Subcutaneous abdominal adipose tissue (tissue), 5 donors: Measurements from ENCODE around the gene KCNB1.

Experiments used
- H3K27ac ChIP-seq: one replicate; pipeline ENCODE4 v1.7.0; 2013; ENCODE audit warnings: low read depth, mild to moderate bottlenecking, inconsistent platforms, low read length, moderate library complexity
- H3K27me3 ChIP-seq, 5 donors: one replicate each; pipeline ENCODE4 v1.7.0; 2013; ENCODE audit warnings: low read length in 5 of 5, inconsistent platforms in 1 of 5; ENCODE audit not compliant: control insufficient read depth in 5 of 5, insufficient read depth in 4 of 5
- H3K36me3 ChIP-seq, 5 donors: one replicate each; pipeline ENCODE4 v1.7.0; 2013; ENCODE audit warnings: low read length in 5 of 5; ENCODE audit not compliant: control insufficient read depth in 5 of 5, insufficient read depth in 5 of 5
- H3K4me1 ChIP-seq, 5 donors: one replicate each; pipeline ENCODE4 v1.7.0; 2013; ENCODE audit warnings: low read length in 5 of 5, mild to moderate bottlenecking in 3 of 5, moderate library complexity in 1 of 5; ENCODE audit not compliant: control insufficient read depth in 5 of 5, insufficient read depth in 5 of 5
- H3K4me3 ChIP-seq, 5 donors: one replicate each; pipeline ENCODE4 v1.7.0; 2013; ENCODE audit warnings: low read length in 5 of 5, low read depth in 1 of 5
- H3K9ac ChIP-seq, 5 donors: one replicate each; pipeline ENCODE4 v1.7.0; 2013; ENCODE audit warnings: low read length in 5 of 5, mild to moderate bottlenecking in 4 of 5, moderate library complexity in 3 of 5
- H3K9me3 ChIP-seq, 5 donors: one replicate each; pipeline ENCODE4 v1.7.0; 2013; ENCODE audit warnings: low read length in 5 of 5; ENCODE audit not compliant: control insufficient read depth in 5 of 5
- donor health status: healthy.
- donor health status: healthy.
- donor health status: healthy.
- donor health status: healthy.
- donor health status: healthy.

KCNB1 gene

DNA sequence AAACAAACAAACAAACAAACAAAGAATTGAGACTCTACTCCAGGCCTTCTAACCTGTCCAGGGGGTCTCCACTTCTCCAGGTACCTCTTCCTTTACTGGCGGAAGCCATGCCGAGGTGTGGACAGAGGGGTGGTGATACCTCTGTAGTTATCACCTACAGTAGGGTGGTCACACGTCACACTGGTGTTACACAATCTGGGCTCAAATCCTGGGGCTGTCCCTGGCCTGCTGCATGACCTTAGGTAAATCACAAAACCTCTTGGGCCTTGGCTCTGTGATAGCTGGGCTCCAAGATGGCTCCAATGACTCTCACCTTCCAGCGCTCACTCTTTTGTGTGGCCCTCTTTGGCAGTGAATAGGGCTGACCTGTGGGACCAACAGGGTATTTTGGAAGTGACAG is 127.8 kb downstream of the KCNB1 start:
- Histone ChIP-seq H3K4me3 (no peak overlapping the region), H3K27ac (no peak overlapping the region), H3K9me3 (no peaks in the 10 kb centered on the region), H3K36me3 (no peaks in the 10 kb centered on the region), H3K9ac (no peak overlapping the region), H3K27me3 (no peaks in the 10 kb centered on the region), H3K4me1 (peaks cover 0 to 17% (median 0%) of the 10 kb centered on the region in 5 donors)

DNA sequence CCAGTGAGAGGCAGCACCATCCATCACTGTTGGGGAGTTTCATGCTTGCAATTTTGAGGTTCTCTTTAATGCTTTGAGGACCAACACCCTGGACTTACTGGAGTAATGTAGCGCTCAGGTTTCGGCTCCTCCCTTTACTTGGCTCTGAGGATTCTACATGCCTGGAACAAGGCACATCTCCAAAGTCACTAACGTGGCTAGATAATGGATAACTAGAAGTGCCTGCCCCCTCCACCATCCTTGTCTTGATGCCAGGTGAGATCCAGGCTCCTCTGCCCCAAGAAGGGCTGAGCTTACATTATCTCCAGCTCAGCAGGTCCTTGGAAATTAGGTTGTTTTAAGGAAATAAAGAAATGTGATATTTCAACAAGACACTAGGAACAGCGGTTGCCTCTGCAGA is 129.1 kb downstream of the KCNB1 start:
- H3K27ac ChIP-seq: no peak overlapping the region
- H3K36me3 ChIP-seq: no peaks in the 10 kb centered on the region
- H3K27me3 ChIP-seq: no peaks in the 10 kb centered on the region
- no peak overlapping the region for H3K9ac ChIP-seq
- H3K9me3 ChIP-seq: no peaks in the 10 kb centered on the region
- peaks cover 0 to 17% (median 0%) of the 10 kb centered on the region in 5 donors for H3K4me1 ChIP-seq
- H3K4me3 ChIP-seq: no peak overlapping the region

DNA sequence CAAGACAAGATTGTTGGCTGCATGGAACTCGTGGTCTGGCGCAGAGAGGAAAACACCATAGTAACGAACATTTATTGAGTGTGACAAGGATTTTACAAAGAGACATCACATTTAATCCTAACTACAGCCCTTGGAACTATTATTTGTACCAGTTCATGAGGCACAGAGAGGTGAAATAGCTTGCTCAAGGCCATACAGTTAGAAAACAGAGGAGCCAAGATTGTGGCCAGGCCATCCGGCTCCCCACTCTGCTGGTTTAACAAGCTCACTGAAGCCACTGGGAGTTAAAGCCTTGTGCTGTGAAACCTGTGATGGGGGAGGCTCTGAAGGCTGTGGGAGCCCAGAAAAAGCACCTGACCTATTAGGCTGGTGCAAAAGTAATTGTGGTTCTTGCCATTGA is 129.7 kb downstream of the KCNB1 start:
- Histone ChIP-seq H3K9me3 (no peaks in the 10 kb centered on the region), H3K27ac (no peak overlapping the region), H3K4me3 (no peak overlapping the region), H3K4me1 (peaks cover 0 to 17% (median 0%) of the 10 kb centered on the region in 5 donors), H3K27me3 (no peaks in the 10 kb centered on the region), H3K36me3 (no peaks in the 10 kb centered on the region), H3K9ac (no peak overlapping the region)

DNA sequence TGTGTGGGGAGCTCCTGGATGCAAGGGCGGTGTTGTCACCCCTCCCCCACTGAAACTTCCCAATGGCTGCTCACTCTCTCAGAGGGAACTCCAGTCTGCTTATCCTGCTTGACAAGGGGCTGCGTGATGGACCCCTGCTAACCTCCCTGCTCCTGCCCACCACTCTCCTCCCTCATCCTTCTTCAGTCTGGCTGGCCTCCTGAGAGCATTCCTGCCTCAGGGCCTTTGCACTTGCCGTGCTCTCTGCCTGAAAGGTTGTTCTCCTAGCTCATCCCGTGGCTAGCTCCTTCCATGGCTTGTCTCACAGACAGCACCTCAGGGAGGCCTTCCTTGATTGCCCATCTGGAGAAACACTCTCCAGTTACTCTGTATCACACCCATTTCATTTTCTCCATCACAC is 130.7 kb downstream of the KCNB1 start:
- H3K27ac ChIP-seq: no peak overlapping the region

DNA sequence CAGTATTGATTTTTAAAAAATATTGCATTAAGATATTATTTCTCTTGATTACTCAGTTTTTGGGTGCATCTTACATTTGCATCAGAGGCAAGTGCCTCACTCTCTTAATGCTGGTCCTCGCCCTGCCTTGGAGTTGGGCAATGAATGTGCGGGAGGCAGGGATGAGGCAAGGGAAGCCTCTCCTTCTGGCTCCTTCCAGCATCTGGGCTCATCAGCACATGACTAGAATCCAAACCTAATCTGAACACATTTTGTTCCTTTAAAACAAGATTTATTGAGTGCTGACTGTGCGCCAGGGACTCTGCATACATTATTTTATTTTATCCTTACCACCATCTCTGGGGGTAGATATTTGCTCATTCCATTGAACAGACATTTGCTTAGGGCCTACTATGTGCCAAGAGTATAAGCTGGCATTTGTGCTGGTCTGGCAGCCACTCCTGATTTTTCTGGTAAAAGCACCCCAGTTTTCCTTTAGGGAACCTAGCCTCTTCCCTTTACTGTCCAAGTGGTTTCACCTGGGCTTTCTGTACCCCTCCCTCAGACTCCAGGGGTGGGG is 132.7 kb downstream of the KCNB1 start:
- H3K9ac ChIP-seq: no peak overlapping the region
- no peaks in the 10 kb centered on the region for H3K27me3 ChIP-seq
- peaks cover 0 to 26% (median 13%) of the 10 kb centered on the region in 5 donors for H3K4me1 ChIP-seq
- no peak overlapping the region for H3K4me3 ChIP-seq
- H3K36me3 ChIP-seq: no peaks in the 10 kb centered on the region
- no peaks in the 10 kb centered on the region for H3K9me3 ChIP-seq
- H3K27ac ChIP-seq: no peak overlapping the region

More for the DNA sequence above, 130.7 kb downstream of the KCNB1 start:
- Histone ChIP-seq H3K4me1 (peaks cover 0 to 17% (median 0%) of the 10 kb centered on the region in 5 donors), H3K9ac (no peak overlapping the region), H3K9me3 (no peaks in the 10 kb centered on the region), H3K27me3 (no peaks in the 10 kb centered on the region), H3K4me3 (no peak overlapping the region), H3K36me3 (no peaks in the 10 kb centered on the region)

DNA sequence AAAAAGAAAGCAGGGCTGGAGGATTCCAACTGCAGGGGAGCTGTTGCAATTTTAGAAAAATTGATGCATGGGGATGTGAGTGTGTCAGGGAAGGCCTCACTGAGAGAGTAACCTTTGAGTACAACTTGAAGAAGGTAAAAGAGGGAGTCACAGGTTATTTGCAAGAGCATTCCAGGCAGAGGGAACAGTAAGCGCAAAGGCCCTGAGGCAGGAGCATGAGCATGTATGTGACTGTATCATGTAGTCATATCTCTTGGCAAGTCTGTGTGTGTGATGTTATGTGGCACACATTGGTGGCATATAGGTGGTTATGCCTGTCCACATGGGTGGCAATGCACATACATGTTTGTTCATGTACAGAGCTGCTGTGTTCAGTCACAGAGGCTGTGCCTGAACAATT is 133.4 kb downstream of the KCNB1 start:
- peaks cover 0 to 21% (median 14%) of the 10 kb centered on the region in 5 donors for H3K4me1 ChIP-seq
- no peaks in the 10 kb centered on the region for H3K9me3 ChIP-seq
- no peak overlapping the region for H3K9ac ChIP-seq
- no peaks in the 10 kb centered on the region for H3K27me3 ChIP-seq
- no peak overlapping the region for H3K4me3 ChIP-seq
- H3K36me3 ChIP-seq: no peaks in the 10 kb centered on the region
- no peak overlapping the region for H3K27ac ChIP-seq

DNA sequence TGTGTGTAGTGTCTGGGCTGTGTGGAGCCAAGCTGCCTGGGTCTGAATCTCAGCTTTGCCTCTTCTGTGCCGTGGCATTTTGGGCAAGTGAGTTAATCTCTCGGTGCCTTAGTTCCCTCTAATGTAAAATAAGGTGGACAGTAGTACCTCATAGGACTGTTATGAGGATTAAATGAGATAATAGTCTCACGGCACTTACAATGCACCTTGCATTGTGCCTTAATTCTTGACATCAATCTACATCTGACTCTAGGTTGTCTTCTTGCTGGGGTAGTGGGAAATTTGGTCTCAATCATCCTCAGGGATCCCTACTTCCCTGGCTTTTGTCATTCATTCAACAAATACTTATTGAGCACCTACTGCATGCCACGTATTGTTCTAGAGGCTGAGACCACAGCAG is 133.9 kb downstream of the KCNB1 start:
- H3K27ac ChIP-seq: no peak overlapping the region
- no peak overlapping the region for H3K9ac ChIP-seq
- H3K27me3 ChIP-seq: no peaks in the 10 kb centered on the region
- peaks cover 0 to 20% (median 14%) of the 10 kb centered on the region in 5 donors for H3K4me1 ChIP-seq
- H3K4me3 ChIP-seq: no peak overlapping the region
- H3K9me3 ChIP-seq: no peaks in the 10 kb centered on the region
- no peaks in the 10 kb centered on the region for H3K36me3 ChIP-seq

DNA sequence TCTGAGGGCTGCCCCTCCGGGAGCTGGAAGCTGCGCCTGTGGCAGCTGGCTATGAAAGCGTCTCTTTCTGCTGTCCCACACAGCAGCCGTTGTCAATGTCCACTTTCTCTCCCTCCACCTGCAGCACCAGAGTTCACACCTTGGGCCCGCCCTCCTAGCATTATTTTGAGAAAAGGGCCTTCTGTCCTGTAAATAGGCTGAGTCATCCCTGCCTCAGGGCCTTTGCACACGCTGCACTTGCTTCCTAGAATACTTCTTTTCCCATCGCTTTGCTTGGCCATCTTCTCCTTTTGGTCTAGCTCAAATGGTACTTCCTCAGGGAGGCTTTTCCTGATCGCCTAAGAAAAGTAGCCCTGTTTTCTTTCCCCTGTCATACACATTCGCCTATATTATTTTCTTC is 135.3 kb downstream of the KCNB1 start:
- Histone ChIP-seq H3K9me3 (no peaks in the 10 kb centered on the region), H3K27ac (no peak overlapping the region)

DNA sequence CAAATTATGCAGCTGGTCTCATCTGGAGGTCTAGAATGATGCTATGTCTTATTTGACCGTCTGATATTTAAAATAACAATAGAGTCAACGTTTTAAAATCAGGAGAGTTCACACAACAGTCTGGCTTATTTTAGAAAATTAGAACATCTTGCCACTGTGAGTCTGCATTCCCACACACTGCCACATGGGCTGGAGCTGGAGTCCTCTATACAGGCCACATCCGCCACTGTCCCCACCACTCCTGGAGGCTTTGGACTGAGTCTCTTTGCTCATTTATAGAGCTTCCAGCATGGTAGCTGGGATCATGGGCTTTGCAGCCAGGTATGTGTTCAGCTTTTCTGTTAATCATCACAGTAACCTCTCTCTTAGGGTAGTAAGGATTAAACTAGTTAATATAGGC is 135.8 kb downstream of the KCNB1 start:
- Histone ChIP-seq H3K9ac (no peak overlapping the region), H3K4me3 (no peak overlapping the region), H3K36me3 (no peaks in the 10 kb centered on the region), H3K27ac (no peak overlapping the region), H3K9me3 (no peaks in the 10 kb centered on the region), H3K27me3 (no peaks in the 10 kb centered on the region), H3K4me1 (peaks cover 0 to 20% (median 14%) of the 10 kb centered on the region in 5 donors)

More for the DNA sequence above, 135.3 kb downstream of the KCNB1 start:
- H3K4me3 ChIP-seq: no peak overlapping the region
- H3K36me3 ChIP-seq: no peaks in the 10 kb centered on the region
- no peak overlapping the region for H3K9ac ChIP-seq
- no peaks in the 10 kb centered on the region for H3K27me3 ChIP-seq
- peaks cover 0 to 20% (median 14%) of the 10 kb centered on the region in 5 donors for H3K4me1 ChIP-seq

DNA sequence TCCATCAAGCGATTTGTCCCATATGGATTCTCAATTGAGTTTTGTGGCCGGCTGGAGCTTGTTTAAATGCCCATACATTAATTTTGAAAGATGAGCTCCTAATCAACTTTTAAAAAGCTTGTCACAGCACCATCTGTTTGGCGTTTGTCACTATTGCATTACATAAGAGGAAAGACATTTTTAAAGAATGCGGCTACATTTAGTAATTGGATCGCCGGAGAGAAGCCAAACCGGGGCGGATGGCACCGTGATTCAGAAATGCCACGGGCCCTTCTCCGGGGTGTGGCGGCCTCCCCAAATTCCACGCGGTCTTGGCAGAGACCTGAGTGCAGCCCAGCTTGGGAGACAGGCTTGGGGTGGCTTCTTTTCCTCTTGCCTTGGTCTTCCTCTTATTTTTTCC is 136.9 kb downstream of the KCNB1 start:
- peak overlapping the region; percentile 32 for H3K27ac ChIP-seq
- no peaks in the 10 kb centered on the region for H3K36me3 ChIP-seq
- H3K9ac ChIP-seq: peak overlapping the region in 2 of 5 donors; percentile 21 to 74
- peak overlapping the region in 3 of 5 donors; percentile 11 to 22 (median 19) for H3K4me3 ChIP-seq
- H3K9me3 ChIP-seq: no peaks in the 10 kb centered on the region
- H3K27me3 ChIP-seq: no peaks in the 10 kb centered on the region
- H3K4me1 ChIP-seq: peaks cover 0 to 20% (median 15%) of the 10 kb centered on the region in 5 donors
